NCI-H2196 treated with DMSO at 0.1 percent for 48 hours (cell line): Measurements from ENCODE around the gene EVA1A.

Experiments used
- DNase-seq: peaks from one replicate; lab custom pipeline; 2025; ENCODE audit not compliant: unreplicated experiment; lab: John Stamatoyannopoulos, UW

EVA1A gene

DNA sequence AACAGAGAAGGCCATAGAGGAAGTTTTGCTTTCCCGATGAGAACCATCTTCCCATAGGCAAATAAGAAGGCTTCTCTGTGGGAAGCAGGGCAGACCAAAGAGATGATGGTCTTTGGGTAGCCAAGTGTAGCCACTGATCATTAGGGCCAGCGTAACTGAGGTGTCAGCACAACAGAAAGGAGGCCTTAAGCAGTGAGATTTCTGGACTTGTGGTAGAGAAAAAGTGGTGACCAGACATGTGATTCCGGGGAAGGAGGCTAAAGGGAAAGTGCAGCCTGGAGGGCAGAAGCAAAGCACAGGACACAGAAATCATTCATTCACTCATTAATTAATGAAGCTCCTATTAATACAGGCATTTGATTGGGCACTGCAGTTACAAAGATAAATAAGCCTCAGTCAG is 15.4 kb downstream of the EVA1A start:
- DNase-seq, result no peak

GRCh38 chr2:75543446-75543845 is 17.3 kb downstream of the EVA1A start:
- DNase-seq, result no peak

GRCh38 chr2:75541430-75541829 is 19.3 kb downstream of the EVA1A start:
- no peak for DNase-seq

- DNase-seq, result no peak
These were observed 19.7 kb downstream of the EVA1A start for GRCh38 chr2:75540994-75541393.

DNA sequence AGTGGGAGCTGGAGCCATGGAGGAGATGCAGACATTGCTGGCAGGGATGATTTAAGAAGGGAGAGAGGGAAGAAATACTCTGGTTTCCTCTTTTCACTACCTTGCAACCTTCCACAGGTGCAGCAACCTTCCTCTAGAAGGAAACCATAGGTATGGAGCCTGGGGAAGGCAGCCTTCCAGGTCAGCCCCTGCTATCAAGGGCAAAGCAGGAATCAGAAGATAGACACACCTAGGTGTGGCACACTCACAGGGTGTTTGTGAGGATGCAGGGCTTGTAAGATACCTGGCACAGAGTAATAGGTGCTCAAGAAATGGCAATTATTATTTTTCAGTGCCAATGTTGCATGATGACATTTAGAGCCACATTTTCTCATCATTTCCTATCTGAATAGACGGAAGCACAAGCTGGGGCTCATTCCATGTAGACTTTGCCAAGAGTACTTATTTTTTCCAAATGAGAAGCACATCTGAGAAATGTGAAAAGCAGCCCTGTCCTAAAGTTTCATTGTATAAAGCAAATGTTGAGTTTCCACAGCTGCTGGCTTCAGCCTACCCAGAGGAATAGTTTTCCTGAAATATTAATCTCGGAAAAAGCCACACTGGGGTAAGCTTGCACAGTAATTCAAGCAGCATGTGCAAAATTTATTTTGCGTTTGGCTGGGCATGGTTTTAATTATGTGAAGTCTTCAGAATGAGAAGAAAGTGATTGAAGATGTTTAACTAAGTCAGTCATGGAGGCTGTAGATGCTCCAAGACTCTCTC is 20.6 kb downstream of the EVA1A start:
- DNase-seq, result no peak

- no peak for DNase-seq
These were observed 21.9 kb downstream of the EVA1A start for GRCh38 chr2:75538521-75539490.

- DNase-seq, result no peak
These were observed 23.1 kb downstream of the EVA1A start for GRCh38 chr2:75537658-75538057.

GRCh38 chr2:75533135-75533534 is 27.6 kb downstream of the EVA1A start:
- DNase-seq, result no peak

DNA sequence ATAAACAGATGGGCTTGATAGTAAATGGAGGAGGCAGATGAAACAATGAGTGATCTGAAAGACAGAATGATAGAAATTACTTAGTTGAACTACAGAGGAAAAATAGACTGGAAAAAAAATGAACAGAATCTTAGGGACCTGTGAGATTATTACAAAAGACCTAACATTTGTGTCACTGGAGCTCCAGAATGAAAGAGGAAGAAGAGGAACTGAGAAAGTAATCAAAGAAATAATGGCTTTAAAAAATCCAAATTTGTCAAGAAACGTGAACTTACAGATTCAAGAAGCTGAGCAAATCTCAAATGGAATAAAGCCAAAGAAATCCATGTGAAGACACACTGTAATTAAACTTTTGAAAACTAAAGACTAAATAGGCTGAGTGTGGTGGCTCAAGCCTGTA is 28.3 kb downstream of the EVA1A start:
- no peak for DNase-seq

DNA sequence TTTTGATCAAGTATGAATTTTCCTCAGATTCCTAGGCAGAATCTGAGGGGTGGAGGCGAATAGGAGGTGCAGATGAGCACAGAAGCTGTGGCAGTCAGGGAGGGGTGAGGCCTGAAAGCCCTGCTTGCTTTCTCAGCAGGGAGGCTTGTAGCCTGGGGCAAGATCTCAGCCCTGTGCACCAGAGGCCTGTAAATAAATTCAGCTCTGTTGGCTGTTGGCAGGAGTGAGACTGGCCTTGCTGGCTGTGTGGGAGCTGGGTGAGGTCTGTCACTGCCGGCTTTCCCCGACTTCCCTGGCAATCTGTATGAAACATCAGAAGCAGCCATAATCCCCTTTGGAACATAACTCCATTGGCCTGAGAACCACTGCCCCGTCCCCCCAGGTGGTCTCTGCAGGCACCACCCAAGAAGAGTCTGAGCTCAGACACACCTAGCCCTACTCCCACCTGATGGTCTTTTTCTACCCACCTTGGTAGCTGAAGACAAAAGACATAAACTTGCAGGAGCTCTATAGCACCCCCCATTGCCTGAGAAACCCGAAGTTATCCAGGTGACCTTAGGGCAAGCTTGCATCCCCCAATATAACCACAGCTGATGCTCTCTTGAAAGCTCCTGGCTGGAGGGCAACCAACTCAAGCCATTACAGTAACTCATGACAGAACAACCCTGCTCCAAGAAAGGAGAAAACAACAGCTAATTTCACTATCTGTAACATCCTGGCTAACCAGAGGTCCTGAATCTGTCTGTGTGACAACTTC is 32.3 kb downstream of the EVA1A start:
- DNase-seq, result no peak

GRCh38 chr2:75527676-75528075 is 33.1 kb downstream of the EVA1A start:
- no peak for DNase-seq

DNA sequence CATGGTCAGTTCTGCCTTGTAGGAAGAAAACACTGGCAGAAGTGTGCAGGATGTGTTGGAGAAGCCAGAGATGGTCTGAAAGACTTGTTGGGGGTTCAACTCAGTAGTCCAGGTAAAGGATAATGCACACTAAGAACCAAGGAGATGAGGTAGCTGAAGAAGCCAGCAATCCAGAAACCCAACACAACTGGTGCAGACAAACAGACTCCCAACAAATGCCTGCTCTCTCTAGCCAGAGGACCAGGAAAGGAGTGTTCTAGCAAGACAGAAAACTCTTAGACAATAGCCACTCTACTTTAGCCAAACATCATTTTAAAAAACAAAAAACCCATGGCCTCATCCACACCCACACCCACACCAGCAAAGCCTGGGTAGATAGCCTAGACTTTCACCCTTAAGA is 33.9 kb downstream of the EVA1A start:
- DNase-seq, result no peak

DNA sequence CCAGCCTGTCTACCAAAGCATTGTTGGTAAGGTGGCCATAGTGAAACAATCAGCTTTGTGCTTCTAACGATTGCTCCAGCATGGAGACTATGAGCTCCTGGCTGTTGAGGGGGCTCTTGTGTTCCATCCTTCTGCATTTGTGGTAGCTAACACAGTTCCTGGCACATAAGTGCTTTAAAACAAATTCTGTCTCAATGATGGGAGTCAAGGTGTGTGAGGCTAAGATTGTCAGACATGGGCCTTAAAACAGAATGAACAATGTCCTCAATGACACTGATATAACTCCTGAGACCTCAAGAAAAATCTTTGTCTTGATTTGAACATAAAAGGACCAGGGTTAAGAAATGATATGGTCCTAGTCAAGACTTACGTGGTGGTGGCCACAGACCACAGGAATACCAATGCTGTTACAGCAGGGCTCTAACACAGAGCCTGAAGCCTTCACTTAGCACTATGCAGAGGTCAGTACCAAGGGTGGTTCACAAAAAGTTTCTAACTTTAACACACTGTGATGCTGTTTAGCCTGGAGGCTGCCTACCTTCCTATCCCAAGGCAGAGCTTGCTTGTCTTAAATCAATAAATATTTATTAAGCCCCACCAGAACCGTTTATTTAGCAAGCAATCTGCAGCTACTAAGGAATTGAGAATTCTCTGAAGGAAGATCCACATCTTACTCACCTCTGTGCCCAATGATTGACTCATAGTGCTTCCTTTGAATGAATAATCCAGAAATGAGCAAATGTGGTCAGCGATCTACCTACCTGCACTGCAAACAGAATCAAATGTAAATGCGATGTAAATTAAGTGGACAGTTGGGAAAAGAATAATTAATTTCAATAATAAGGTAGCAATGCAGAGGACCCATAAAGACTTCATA is 35.1 kb downstream of the EVA1A start:
- no peak for DNase-seq

- no peak for DNase-seq
These were observed 36.3 kb downstream of the EVA1A start for GRCh38 chr2:75524276-75524911.

DNA sequence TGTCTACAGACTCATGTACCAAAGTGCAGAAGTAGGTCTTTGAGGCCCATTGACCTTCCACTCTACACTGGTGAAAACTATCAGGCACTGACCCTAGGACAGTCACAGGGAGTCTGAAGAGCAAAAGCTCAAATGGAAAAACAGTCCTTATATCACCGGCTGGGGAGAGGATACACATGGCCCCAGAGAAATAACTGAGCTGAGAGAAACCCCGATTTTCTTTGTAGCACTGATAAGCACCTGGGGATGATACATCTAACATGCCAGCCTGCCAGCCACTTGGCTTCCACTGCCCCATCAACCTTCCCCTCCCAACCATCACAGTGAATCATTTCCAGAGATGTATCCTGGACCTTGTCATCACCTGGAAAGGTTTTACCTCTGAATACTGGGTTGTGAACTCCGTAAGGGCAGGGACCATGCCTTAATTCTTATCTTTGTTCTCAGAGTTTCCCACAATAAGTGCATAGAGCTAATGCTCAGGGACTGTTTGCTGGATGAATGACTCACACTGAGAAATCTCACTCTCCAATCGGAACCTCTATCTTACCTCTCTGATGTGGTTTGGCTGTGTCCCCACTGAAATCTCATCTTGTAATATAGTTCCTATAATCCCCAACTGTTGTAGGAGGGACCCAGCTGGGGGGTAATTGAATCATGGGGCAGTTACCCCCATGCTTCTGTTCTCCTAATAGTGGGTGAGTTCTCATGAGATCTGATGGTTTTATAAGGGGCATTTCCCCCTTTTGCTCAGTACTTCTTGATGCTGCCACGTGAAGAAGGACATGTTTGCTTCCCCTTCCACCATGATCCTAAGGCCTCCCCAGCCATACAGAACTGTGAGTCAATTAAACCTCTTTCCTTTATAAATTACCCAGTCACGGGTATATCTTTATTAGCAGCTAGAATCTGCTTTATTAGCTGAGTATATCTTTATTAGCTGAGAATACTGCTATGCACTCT is 37.1 kb downstream of the EVA1A start:
- DNase-seq, result no peak

- no peak for DNase-seq
These were observed 38.0 kb downstream of the EVA1A start for GRCh38 chr2:75522543-75523312.

DNA sequence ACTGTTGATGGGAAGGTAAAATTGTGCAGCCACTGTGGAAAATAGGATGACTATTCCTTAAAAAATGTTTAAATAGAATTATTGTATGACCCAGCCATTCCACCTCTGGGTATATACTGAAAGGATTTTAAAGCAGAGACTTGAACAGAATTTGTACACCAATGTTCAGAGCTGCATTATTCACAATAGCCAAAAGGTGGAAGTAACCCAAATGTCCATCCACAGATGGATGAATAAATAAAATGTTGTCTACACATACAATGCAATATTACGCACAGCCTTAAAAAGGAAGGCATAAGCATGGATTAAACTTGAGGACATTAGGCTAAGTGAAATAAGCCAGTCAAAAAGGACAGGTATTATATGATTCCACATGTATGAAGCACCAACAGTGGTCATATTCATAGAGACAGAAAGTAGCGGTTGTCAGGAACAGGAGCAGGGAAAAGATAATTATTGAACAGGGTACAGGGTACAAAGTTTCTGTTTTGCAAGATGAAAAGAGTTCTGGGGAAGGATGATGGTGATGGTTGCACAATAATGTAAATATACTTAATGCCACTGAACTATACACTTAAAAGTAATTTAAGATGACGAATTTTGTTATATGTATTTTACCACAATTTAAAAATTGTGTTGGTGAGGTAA is 39.4 kb downstream of the EVA1A start:
- DNase-seq, result no peak

DNA sequence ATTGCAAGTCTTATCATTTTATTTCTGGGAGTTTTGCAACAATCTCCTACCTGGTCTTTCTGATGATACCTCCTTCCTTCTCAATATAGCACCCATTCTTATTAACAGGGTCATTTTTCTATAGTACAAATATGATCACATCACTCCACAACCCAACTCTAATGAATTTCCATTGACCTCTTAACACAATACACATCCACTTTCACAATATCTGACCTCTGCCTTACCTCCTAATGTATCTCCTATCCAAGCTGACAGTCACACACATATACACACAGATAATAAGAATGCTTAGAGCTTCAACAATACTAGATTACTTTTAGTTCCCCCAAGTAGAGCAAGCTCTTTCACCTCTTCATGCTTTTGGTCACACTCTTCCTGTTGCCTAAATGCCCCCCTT is 40.9 kb downstream of the EVA1A start:
- no peak for DNase-seq
